ENCODE data around the gene CRB1. TPM values are rescaled to one million over a fixed set of nuclear protein-coding genes. Genes with fewer than 3 reads are reported as not detected.

CRB1 gene
- total and polyA plus RNA-seq, 9 of the 15 experiments (the other 6 are each of a cell fraction or from before 2014, with no cell fraction given), result 0.04 to 0.10 TPM; not detected in 7

DNA sequence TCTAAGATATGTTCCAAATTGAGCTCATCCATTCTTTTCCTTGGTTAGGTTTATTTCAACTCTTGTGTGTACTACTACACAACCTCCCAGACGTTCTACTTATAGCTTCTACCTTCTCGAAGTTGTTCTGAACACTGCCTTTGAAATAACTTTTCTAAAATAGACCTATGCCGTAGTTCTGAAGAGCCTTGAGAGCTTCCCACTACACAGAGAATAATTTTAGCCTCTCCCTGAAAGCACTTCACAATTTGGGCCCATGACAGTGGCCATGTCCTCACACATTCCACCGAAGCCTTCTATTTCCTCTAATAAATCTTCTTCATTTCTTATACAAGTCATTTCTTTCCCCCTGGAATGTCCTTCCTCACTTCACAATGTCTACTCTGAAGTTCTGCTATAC lies 62.2 kb downstream of the CRB1 start:
- no TSS peak for BruUV-seq (replicated peaks)
- no peak for FAIRE-seq
- CTCF ChIA-PET (ENCODE audit: low intra/inter-chr PET ratio), result no interaction called here

More for the DNA sequence above, 62.2 kb downstream of the CRB1 start:
- Histone ChIP-seq H3K27me3 (ENCODE audit: control insufficient read depth in 2 of 2, insufficient read depth in 2 of 2, low read length in 2 of 2) (no peaks in the 10 kb centered on the region), H3K9me3 (replicated peaks; ENCODE audit: control insufficient read depth, insufficient read depth, low read depth, low read length) (no peaks in the 10 kb centered on the region), H2AFZ (ENCODE audit: low read depth, low read length) (no peak overlapping the region; the same call in 1 of the 2 replicates), H3K36me3 (ENCODE audit: control insufficient read depth, insufficient read depth, low read length) (no peaks in the 10 kb centered on the region), H3K9ac (ENCODE audit: insufficient read depth in 1 of 2, low read depth in 2 of 2, low read length in 2 of 2) (no peak overlapping the region), H3K4me1 (replicated peaks in 1 of 2; ENCODE audit: control insufficient read depth in 2 of 2, insufficient read depth in 2 of 2, low read length in 2 of 2) (no peaks in the 10 kb centered on the region), H4K20me1 (replicated peaks; ENCODE audit: control insufficient read depth, insufficient read depth, low read length) (no peaks in the 10 kb centered on the region), H3K4me3 (no peak overlapping the region), H3K79me2 (ENCODE audit: control insufficient read depth, insufficient read depth, low read length) (no peaks in the 10 kb centered on the region), H3K27ac (ENCODE audit: extremely low read depth, low read depth, low read length) (no peak overlapping the region), H3K4me2 (ENCODE audit: insufficient read depth, low read length) (no peak overlapping the region), H3K9me1 (ENCODE audit: control insufficient read depth, insufficient read depth, low read length) (no peaks in the 10 kb centered on the region)
- POLR2A ChIA-PET, result interaction anchor here (0.6 kb wide), 1 partner anchor 15 kb away, joined by 3 read pairs; no protein-coding TSS in a partner anchor
- no peak for DNase-seq (ENCODE audit: extremely low read depth in 1 of 4, low spot score in 3 of 4)
- ATAC-seq, result no peak
- whole genome bisulfite sequencing (ENCODE audit: insufficient coverage, low coverage, missing lambda C conversion rate), result 0% methylated on average over 4 of the region's 4 CpGs
- in situ Hi-C loops (cut with MboI) (no loop called here), intact Hi-C loops (cut with micrococcal nuclease) (loop anchor here (10.0 kb wide), 1 partner anchor 595 kb away; no protein-coding TSS in a partner anchor)
- TF ChIP-seq MAFF (IDR thresholded peaks at IDR 0.05; ENCODE audit: low read length) (no peak), HMG20A (CRISPR knock-in tag; conservative IDR thresholded peaks at IDR 0.05) (no peak), PRPF4 (IDR thresholded peaks at IDR 0.05; ENCODE audit: insufficient read depth, low read depth, low read length, poor library complexity, severe bottlenecking) (no peak), BRD9 (IDR thresholded peaks at IDR 0.05; ENCODE audit: low read depth, partially characterized antibody) (no peak), PTTG1 (tag; IDR thresholded peaks at IDR 0.05; ENCODE audit: low read depth) (no peak)
- TF ChIP-seq, protein P1, sequence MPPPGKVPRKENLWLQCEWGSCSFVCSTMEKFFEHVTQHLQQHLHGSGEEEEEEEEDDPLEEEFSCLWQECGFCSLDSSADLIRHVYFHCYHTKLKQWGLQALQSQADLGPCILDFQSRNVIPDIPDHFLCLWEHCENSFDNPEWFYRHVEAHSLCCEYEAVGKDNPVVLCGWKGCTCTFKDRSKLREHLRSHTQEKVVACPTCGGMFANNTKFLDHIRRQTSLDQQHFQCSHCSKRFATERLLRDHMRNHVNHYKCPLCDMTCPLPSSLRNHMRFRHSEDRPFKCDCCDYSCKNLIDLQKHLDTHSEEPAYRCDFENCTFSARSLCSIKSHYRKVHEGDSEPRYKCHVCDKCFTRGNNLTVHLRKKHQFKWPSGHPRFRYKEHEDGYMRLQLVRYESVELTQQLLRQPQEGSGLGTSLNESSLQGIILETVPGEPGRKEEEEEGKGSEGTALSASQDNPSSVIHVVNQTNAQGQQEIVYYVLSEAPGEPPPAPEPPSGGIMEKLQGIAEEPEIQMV (tag; conservative IDR thresholded peaks at IDR 0.05; ENCODE audit: low read depth), result no peak
- TF ChIP-seq, protein P2, sequence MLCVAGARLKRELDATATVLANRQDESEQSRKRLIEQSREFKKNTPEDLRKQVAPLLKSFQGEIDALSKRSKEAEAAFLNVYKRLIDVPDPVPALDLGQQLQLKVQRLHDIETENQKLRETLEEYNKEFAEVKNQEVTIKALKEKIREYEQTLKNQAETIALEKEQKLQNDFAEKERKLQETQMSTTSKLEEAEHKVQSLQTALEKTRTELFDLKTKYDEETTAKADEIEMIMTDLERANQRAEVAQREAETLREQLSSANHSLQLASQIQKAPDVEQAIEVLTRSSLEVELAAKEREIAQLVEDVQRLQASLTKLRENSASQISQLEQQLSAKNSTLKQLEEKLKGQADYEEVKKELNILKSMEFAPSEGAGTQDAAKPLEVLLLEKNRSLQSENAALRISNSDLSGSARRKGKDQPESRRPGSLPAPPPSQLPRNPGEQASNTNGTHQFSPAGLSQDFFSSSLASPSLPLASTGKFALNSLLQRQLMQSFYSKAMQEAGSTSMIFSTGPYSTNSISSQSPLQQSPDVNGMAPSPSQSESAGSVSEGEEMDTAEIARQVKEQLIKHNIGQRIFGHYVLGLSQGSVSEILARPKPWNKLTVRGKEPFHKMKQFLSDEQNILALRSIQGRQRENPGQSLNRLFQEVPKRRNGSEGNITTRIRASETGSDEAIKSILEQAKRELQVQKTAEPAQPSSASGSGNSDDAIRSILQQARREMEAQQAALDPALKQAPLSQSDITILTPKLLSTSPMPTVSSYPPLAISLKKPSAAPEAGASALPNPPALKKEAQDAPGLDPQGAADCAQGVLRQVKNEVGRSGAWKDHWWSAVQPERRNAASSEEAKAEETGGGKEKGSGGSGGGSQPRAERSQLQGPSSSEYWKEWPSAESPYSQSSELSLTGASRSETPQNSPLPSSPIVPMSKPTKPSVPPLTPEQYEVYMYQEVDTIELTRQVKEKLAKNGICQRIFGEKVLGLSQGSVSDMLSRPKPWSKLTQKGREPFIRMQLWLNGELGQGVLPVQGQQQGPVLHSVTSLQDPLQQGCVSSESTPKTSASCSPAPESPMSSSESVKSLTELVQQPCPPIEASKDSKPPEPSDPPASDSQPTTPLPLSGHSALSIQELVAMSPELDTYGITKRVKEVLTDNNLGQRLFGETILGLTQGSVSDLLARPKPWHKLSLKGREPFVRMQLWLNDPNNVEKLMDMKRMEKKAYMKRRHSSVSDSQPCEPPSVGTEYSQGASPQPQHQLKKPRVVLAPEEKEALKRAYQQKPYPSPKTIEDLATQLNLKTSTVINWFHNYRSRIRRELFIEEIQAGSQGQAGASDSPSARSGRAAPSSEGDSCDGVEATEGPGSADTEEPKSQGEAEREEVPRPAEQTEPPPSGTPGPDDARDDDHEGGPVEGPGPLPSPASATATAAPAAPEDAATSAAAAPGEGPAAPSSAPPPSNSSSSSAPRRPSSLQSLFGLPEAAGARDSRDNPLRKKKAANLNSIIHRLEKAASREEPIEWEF (CRISPR knock-in tag; IDR thresholded peaks at IDR 0.05), result no peak
